Left ventricle myocardium inferior (tissue), 1 donor: ENCODE measurements around the gene HSPB7. TPM values are rescaled to one million over a fixed set of nuclear protein-coding genes. Genes with fewer than 3 reads are reported as not detected.
"Not testable (repeated sequence)": the region's sequence is repeated elsewhere in the genome, so short reads cannot be mapped to it uniquely, and the experiment has no call there.

ENCODE experiments used
- DNase-seq: peaks from one replicate; pipeline ENCODE4 v3.0.0-alpha.2; 2020
- H3K27ac ChIP-seq: fragments of 200-600 bp; replicated peaks from 2 replicates; pipeline ENCODE4 v1.8.0; 2021
- H3K27me3 ChIP-seq: fragments of 200-600 bp; 2 replicates; pipeline ENCODE4 v1.8.0; 2021; ENCODE audit warnings: low read depth
- H3K36me3 ChIP-seq: fragments of 200-600 bp; 2 replicates; pipeline ENCODE4 v1.8.0; 2021
- H3K4me1 ChIP-seq: fragments of 200-600 bp; 2 replicates; pipeline ENCODE4 v1.8.0; 2021
- H3K4me3 ChIP-seq: fragments of 200-600 bp; 2 replicates; pipeline ENCODE4 v1.8.0; 2021; ENCODE audit warnings: mild to moderate bottlenecking, moderate library complexity
- H3K9me3 ChIP-seq: fragments of 200-600 bp; replicated peaks from 2 replicates; pipeline ENCODE4 v1.8.0; 2021
- CTCF ChIP-seq: fragments of 200-600 bp; IDR thresholded peaks from 2 replicates; pipeline ENCODE4 v1.8.0; 2021; ENCODE audit warnings: antibody characterized with exemption, mild to moderate bottlenecking, borderline replicate concordance
- intact Hi-C: fragments of 100-400 bp; cut with micrococcal nuclease; formaldehyde crosslinking; loops from one replicate; pipeline ENCODE4 v1.11.0; 2022
- total RNA-seq: library from RNA; stranded (reverse); fragmentation: NEBNext Ultra II Directional; extraction: Animal tissue kit (Norgen Biotek cat#: 25700); gene quantifications from one replicate; pipeline ENCODE4 v1.2.1, GENCODE V29; 2021
- donor health status: DM: no; HTN: yes; CAD: no; lungs with severe emphysema.

The HSPB7 gene
- total RNA-seq, 1 donor from 2014 or later, result 4,061 TPM

DNA sequence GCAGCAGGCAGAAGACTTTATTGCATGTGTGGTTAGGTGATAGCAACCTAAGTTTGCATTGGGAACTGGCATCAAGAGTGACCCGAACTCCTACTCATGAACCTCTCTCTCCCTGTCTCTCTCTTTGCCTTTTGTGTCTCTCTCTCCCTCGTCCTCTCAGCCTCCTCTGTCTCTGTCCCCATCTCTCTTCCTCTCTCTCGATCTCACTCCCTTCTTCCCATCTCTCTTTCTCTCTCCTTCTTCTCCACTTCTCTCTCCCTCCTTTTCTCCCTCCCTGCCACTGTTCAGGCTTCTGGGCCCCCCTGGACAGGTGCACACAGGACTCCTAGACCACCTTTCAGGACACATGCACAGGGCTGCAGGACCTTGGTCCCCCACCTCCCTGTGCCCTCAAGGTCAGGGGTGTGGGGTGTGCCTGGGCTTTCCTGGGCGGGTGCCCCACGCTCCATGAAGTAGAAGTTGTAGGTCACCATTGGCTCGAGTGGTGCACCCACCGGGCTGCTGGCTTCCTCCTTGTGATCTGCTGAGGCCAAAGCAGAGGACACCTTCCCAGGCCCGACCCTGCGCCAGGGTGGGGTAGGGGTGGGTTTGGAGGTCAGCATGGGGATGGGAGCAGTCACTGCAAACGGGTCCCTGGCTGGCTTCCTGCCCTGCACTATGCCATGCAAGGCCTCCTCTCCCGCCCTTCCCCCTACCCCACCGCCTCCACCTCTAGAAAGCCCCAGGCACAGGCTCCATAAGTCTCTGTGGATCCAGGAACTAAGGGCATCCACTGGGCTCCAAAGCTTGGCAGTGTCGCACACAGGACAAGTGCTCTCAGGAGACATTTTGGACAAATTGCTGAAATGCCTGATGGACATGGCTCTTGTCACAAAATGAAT lies 28.7 kb downstream of the HSPB7 start:
- no peak for TF ChIP-seq CTCF
- H3K4me3 ChIP-seq, result no peak overlapping the region
- H3K9me3 ChIP-seq, result no peaks in the 10 kb centered on the region
- H3K4me1 ChIP-seq, result no peaks in the 10 kb centered on the region
- no peak overlapping the region for H3K27ac ChIP-seq
- no peak for DNase-seq
- no peaks in the 10 kb centered on the region for H3K36me3 ChIP-seq
- intact Hi-C loops, result no loop called here
- no peaks in the 10 kb centered on the region for H3K27me3 ChIP-seq

DNA sequence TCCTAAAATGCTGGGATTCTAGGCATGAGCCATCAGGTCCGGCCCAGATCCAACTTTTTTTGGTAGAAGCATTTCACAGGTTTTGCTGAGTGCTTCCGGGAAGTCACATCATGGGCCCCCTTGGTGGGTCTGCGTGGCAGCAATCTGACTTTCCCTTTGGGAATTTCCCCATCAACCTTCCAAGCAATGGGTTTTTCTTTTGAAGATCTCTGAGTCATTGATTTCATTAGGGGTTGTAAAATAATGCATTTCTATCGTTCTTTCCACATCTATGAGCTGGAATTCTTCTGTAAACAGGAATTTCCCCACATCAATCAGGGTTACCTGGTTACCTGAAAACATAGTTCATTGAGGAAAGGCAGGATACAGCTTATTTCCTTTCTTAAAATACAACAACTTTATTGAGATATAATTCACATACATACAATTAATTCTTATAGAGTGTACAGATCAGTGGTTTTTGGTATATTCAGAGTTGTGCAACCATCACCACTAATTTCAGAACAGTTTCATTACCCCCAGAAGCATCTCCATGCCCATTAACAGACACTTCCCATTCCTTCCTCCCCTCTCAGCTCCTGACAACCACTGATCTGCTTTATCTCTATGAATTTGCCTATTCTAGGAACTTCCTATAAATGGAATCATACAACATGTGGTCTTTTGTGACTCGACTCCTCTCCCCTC lies 32.1 kb downstream of the HSPB7 start:
- Histone ChIP-seq H3K4me1 (no peaks in the 10 kb centered on the region), H3K27me3 (no peaks in the 10 kb centered on the region), H3K9me3 (no peaks in the 10 kb centered on the region), H3K36me3 (no peaks in the 10 kb centered on the region), H3K27ac (no peak overlapping the region), H3K4me3 (no peak overlapping the region)
- no peak for DNase-seq
- no peak for TF ChIP-seq CTCF
- intact Hi-C loops, result no loop called here

DNA sequence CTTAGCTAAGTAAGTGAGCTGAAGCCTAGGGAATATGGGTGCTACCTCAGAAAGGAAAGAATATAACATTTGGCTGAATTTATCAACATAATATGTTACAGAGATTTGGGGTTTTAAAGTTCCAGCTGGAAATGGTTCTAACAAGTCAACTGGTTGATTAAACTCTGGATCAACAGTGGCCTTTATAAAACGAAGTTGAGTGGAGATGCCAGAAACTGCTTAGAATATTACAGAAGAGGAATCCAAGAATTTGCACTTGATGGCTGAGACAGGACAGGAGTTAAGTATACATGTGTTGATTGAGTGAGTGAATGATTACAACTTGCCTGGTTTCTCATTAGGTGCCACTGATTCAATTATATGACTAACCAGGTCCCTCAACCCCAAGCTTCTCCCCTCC lies 34.6 kb downstream of the HSPB7 start:
- Histone ChIP-seq H3K9me3 (no peaks in the 10 kb centered on the region), H3K36me3 (no peaks in the 10 kb centered on the region), H3K27me3 (no peaks in the 10 kb centered on the region), H3K4me3 (no peak overlapping the region), H3K27ac (no peak overlapping the region), H3K4me1 (no peaks in the 10 kb centered on the region)
- no peak for DNase-seq
- no peak for TF ChIP-seq CTCF
- intact Hi-C loops, result no loop called here

DNA sequence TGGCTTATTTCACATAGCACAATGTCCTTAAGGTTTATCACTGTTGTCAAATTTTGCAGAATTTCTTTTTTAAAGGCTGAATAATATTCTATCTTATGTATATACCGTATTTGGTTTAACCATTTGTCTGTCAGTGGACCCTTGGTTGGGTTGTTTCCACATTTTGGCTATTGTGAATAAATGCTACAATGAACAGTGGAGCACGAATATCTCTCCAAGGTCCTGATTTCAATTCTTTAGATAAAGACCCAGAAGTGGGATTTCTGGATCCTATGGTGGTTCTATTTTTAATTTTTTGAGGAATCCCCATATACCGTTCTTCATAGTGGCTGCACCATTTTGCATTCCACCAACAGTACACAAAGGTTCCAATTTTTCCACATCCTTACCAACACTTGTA lies 36.2 kb downstream of the HSPB7 start:
- Histone ChIP-seq H3K9me3 (no peaks in the 10 kb centered on the region), H3K4me1 (no peaks in the 10 kb centered on the region), H3K27ac (no peak overlapping the region), H3K27me3 (no peaks in the 10 kb centered on the region), H3K4me3 (no peak overlapping the region), H3K36me3 (no peaks in the 10 kb centered on the region)
- no peak for TF ChIP-seq CTCF
- intact Hi-C loops, result no loop called here
- no peak for DNase-seq

GRCh38 chr1:15977947-15978346 lies 39.9 kb downstream of the HSPB7 start:
- H3K27me3 ChIP-seq, DNase-seq, H3K36me3 ChIP-seq, H3K9me3 ChIP-seq, intact Hi-C loops, H3K27ac ChIP-seq, H3K4me3 ChIP-seq: not testable (repeated sequence)
- peaks cover 34% of the 10 kb centered on the region for H3K4me1 ChIP-seq
